ENCODE results near the gene USHBP1.

The USHBP1 gene, protein sequence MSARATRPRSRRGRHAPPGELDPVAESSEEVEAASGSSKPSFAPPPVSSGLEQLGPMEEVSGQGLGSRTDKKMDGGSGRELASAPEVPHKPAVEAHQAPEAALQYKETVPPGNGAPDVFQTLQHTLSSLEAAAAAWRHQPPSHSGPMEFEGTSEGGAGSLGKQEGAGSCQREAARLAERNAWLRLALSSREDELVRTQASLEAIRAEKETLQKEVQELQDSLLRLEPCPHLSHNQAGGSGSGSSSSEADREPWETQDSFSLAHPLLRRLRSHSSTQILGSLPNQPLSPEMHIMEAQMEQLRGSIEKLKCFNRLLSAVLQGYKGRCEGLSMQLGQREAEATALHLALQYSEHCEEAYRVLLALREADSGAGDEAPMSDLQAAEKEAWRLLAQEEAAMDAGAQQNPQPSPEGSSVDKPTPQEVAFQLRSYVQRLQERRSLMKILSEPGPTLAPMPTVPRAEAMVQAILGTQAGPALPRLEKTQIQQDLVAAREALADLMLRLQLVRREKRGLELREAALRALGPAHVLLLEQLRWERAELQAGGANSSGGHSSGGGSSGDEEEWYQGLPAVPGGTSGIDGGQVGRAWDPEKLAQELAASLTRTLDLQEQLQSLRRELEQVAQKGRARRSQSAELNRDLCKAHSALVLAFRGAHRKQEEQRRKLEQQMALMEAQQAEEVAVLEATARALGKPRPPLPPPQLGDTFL

DNA sequence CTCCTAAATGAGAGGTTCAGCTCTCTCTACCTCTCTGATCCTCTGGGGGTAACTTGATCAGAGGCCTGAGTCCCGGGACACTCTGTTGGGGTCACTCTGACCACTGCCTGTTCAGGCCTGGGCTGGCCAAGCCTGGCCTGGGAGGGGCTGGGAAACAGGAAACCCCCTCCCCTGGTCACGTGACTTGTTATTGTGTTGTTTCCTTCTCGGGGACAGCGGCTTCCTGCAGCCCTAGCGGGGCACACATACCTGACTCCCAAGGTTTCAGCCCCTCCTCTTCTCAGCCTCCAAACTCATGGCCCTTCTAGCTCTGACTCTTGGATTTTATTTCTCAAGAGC is at the start of gene USHBP1:
USHBP1 (minus strand) TSS at position 105 of the 339 bp plus-strand sequence. CDS start 446 bp downstream, outside the sequence.
- no peak for FAIRE-seq

DNA sequence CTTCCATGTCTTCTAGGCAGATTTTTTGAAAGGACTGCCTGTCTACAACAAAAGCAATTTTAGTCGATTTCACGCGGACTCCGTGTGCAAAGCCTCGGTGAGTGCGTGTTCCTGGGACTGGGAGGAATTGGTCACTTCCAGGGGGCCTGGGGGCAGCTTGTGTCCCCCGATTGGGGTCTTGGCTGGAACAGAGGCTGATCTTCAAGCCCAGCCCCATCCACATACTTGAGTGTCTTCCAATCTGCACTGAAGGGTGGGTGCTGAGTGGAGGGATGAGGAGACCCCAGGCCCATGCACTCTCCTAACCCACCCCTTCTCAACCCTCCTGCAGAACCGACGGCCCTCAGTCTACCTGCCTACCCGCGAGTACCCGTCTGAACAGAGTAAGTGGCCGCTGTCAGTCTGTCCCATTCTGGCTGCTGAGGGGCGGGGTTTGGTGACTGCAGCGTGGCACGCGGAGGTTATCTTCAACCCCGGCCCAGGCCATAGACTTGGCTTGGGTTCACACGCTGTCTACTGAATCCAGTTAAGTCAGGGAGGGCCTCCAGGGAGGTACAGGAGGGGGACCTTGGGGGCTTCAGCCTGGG is 49.6 kb upstream of the USHBP1 start:
- no peak for FAIRE-seq

DNA sequence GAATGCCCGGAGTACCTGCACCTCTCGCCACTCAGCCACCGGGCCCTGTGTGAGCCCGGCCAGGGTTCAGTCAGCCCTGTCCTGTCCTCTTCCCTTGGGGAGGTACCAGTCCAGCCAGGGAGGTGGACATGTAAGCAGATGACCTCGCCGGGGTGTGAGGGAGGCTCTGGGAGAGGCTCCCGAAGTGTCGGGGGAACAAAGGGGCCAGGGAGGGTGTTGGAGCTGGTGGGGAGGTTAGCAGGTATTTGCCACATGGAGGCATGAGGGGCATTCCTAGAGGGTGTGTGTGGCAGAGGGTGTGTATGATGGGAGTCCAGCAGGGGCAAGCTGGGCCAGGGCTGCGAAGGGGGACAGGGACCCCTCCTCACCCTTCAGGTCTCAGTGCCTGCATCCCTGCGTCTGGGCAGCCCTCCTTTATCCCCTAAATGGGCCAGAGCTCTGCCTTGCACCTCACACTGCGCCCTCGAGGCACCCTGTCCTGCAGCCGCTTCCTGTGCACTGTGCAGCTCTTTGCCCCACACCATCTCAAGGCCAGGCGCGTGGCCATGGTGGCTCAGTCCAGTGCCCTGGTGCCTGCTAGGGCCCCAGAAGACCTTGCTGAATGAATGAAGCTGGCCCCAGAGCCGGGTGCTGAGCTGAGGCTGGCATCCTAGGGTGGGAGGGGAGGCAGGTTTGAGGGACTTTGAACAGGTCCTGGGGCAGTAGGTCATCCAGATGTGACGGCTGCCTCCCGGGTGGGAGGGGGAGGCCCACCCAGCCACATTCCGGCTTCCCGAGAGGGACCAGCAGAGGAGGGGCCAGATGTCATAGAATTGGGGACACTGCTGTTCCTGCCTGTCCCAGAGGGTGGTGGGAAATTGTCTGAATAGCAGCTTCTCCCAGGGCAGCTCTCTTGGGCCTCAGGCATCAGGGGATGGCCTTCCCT is 47.9 kb upstream of the USHBP1 start:
- FAIRE-seq: no peak

DNA sequence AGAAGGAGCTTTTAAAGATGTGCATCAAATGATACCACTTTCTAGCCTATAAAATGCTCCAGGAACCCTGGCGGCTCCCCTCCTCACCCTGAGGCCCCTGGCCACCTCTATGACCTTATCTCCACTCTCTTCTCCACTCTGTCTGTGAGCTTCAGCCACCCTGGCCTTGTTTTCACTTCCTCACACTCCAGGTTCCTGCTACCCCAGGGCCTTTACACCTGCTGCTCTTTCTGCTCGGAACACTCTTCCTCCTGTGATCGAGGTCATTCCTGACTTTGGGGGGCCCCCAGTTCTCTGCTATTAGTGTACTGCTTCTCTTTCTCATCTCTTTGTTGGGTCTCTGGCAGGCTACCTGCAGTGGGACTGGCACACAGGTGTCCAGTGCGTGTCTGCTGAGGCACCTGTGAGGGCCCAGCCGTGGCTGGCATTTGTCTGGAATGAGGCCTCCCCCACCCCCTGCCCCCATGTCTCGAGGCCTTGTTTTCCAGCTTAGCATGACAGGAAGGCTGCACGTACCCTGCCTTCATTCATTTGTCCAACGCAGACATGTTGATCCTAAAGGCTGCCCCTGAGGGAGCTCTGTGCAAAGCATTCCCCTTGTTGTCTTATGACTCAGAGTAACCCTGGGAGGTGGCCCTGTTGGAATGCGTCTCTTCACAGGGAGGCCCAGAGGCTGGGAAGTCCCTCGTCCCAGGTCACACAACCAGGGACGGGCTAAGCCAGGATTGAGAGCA is 47.1 kb upstream of the USHBP1 start:
- no peak for FAIRE-seq

DNA sequence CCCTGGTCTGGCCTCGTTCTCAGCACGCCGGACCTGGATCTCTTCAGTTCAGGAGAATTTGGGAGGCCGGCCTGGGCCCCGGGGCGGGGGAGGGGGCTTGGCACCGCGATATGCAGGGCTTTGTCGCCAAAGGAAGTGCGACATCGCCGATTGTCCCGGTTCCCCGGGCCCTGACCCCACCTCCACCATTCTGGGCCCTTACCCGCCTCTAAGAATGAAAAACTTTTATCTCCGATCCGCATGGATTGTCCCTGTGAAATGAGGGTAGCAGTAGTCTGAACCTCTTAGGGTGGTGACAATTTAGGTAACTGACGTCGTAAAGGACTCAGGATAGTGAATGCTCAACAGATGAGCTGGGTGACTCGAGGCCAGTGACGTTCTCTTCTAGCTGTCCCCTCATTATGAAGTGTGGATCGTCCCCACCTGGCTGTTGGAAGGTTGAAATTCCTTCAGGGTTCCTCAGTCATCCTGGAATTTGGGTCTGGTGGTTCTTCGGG is 45.5 kb upstream of the USHBP1 start:
- no peak for FAIRE-seq

DNA sequence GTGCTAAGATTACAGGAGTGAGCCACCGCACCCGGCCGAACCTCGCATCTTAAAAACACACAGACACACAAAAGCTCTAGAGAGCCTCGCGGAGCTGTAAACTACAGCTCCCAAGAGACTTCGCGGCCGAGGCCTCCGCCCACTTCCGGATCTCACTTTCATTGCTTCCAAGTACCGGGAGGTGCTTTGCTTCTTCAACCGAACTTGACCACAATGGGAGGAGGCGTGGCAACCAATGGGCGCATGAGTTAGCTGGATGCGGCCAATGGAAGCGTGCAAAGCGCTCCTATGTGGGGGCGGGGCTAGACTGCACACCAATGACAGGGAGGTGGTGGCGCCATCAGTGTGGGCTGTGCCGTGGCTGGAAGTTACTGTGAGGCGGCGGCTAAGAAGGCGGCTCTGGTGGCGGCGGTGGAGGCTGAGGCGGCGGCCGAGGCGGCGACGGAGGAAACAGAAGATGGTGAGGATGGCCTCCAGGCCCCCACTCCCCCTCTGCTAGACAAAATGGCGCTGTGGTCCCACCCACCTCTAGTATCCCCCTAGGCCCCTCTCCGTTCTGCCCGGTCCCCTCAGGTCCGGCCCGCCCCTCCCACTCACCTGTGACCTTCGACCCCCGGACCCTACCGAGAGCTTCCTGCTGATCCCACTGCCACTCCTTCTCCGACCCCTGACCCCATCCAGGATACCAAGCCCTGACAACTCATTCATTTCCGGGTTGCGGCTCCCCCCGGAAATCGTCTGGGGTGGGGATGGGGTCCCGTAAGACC is 44.8 kb upstream of the USHBP1 start, which contains the start of gene DDA1:
DDA1 (plus strand) TSS at position 366 of the 767 bp plus-strand sequence; CDS start at position 458, 92 bp downstream.
- peak; percentile 99 for FAIRE-seq

DNA sequence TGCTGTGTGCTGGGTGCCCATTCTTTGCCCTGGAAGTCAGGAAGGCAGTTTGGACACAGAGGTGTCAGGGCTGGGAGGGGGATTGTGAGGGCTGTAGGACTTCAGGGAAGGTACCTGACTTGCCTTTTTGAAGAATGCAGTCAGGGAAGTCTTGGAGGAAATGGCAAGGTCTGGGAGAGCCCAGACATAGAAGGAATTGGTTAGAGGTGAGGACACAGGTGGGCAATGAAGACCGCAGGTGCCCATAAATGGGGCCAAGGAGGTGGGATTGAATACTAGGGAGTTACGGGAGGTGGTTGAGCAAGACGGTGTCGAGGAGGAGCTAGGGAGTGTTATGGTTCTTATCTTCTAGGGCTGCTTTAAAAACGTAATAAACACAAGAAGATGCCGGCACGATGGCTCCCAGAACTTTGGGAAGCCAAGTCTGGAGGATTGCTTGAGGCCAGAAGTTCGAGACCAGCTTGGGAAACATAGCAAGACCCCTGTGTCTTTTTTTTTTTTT is 43.4 kb upstream of the USHBP1 start:
- FAIRE-seq: no peak

DNA sequence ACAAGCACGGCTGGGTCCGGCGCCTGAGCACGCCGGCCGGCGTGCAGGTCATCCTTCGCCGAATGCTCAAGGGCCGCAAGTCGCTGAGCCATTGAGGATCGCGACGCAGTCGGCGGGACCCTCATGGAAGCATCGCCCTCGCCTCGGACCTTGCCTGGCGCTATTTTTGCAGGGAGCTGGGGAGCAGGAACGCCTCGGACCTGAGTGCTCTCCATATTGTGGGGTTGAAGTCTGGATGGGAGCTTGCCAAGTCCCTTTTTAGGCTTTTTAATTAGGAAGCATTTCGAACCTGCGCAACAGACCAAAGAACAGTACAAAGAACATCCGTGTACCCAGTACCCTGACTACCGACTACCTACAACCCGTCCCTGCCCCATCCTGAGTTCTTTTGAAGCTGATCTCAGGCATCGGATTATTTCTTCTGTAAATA is 41.8 kb upstream of the USHBP1 start:
- no peak for FAIRE-seq

DNA sequence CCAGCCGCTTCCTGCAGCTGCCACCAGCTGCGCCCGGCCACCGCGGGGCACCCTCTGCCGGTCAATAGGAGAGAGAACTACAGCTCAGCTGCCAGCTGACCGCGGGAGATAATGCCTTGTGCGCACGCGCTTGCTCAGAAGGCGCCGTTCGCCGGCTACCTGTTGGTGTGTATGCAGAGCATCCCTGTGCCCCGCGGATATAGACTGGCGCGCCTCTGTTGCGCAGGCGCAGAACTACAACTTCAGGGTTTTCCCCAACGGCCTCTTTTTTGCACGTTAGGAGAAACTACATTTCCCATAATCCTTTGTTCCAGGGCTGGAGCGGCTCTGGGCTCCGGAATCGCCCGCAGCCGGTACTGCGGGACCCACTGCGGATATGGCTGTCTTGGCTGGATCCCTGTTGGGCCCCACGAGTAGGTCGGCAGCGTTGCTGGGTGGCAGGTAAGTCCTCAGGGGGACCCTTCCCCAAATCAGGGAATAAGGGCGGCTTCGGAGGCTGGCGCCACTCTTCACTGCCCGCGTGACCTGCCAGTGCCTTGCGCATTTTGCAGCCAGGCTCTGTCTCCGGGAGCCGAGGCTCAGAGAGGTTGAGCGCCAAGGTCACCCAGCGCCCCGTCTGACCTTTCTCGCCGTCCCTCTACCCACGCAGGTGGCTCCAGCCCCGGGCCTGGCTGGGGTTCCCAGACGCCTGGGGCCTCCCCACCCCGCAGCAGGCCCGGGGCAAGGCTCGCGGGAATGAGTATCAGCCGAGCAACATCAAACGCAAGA is 41.2 kb upstream of the USHBP1 start, which contains the start of gene MRPL34:
MRPL34 (plus strand) TSS at position 356 of the 768 bp plus-strand sequence; CDS start at position 377, 21 bp downstream.
- FAIRE-seq: peak; percentile 62

DNA sequence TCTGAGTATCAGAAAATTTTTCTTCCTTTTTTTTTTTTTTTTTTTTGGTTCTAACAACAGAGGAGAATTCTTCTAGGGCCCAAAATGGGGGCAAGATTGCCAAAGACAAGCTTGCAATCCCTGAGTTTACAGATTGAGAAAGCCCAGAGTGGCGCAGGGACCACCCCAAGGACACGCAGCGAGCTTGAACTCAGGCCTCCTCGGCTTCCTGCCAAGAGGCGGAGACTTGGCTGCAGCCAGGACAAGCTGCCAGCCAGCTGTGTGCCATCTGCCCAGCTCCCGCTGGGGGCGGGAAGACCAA is 40.6 kb upstream of the USHBP1 start:
- no peak for FAIRE-seq

DNA sequence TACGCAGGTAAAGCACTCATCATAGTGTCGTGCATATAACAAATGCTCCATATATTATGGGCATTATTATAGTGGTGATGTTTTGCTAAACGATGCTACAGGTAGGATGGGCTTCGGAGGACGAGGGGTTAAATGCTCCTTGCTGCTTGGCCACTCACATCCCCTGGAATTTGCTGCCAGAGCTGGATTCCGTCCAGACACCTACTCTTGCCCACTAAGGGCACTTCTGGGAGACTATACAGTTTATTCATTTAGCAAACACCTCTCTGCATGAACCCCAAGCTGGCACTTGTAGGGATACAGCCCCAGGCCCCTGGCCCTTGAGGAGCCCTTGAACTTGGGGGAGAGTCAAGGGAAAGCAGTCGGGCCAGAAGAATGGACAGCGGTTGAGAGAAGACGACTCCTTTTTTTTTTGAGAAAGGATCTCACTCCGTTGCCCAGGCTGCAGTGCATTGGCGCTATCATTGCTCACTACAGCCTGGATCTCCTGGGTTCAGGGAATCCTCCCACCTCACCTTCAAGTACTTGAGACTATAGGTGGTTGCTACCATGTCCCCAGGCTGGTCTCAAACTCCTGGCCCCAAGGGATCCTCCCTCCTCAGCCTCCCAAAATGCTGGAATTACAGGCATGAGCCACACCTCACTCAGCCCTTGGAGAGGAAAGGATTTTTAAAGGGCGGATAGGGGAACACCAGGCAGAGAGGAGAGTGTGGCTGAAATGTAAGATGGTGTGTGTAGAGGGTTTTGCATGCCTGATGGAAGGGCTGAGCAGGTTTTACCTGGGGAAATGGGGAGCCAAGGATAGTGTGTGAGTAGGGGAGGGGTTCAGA is 40.1 kb upstream of the USHBP1 start:
- FAIRE-seq: no peak

DNA sequence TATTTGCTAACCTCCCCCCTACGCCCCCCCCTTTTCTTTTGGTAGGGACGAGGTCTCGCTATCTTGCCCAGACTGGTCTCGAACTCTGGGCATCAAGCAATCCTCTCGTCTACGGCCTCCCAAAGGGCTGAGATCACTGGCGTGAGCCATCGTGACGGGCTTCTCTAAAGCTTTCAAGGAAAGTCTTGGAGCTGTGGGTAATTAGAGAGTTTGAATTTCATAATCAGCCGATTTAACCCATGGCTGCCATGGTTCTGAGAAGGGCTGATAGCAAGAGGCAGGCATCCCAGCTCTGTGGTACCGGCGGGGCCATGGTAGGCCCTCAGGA is 39.4 kb upstream of the USHBP1 start:
- no peak for FAIRE-seq

DNA sequence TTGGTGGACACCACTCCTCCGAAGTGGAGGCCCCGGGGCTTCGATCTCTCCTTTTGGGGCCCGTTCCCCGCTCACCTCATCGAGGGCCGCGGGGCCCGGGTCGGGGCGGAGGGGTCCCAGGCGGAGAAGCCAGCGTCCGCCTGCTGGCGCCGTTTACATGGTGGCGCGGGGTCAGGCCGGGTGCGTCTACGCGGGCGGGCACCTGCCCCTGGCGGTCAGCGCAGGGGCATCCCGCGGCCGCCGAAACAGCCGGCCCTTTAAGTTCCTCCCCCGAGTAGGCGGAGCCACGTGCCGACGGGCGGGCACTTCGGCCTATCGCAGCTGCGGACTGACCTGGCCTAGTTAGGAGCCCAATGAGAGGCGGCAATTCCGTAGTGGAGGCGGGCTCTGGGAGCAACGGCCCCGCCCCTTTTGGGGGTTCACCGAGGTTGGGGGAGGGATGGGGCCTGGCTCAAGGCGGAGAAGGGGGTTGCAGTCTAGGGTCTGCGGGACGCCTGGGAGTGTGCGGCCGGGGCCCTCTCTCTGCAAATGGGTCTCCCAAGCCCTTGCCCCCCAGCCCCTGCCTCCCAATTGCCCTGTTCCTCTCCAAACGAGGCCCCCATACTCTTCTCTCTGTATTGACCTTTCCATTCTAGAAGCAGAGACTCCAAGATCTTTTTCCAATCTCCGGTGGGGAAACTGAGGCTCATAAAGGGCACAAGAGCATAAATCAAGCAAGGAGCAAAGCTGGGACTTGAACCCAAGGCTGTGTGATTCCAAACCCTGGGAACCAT is 38.8 kb upstream of the USHBP1 start, which contains the start of gene ABHD8:
ABHD8 (minus strand) TSS at position 259 of the 773 bp plus-strand sequence. CDS start 1,809 bp downstream, outside the sequence.
- no peak for FAIRE-seq

DNA sequence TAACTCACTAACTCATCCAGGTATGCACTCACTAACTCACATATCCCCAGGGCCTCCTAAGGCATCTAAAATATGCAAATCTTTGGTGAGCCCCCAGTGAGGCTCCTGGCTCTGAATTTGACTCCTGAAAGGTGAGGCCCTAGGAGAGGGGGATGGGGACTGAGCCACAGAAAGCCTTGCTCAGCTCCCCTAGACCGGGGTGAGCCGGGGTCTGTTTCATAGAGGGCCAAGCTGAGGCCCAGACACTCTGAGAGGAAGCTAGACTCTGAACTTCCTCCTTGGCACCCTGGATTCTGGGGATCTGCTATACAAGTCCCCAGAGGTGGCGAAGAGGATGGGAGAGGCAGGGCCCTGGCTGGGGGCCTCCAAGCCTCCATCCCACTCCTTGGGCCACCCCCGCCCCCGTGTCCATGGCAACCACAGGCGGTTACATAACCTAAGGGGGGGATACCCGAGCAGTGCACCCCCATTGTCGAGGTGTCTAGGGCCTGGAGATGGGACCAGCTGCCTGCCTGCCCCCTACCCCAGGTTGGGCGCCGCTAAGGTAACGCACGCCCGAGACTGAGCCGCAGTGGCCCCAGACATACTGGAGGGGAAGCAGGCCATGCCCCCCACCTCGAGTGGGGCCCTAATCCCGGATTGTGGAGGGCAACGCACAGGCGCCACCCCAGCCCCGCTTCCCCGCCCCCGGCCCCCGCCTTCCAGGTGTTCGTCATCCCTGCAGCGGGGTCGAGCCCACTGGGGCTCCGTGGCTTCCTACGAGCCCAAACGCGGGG is 38.0 kb upstream of the USHBP1 start:
- no peak for FAIRE-seq

DNA sequence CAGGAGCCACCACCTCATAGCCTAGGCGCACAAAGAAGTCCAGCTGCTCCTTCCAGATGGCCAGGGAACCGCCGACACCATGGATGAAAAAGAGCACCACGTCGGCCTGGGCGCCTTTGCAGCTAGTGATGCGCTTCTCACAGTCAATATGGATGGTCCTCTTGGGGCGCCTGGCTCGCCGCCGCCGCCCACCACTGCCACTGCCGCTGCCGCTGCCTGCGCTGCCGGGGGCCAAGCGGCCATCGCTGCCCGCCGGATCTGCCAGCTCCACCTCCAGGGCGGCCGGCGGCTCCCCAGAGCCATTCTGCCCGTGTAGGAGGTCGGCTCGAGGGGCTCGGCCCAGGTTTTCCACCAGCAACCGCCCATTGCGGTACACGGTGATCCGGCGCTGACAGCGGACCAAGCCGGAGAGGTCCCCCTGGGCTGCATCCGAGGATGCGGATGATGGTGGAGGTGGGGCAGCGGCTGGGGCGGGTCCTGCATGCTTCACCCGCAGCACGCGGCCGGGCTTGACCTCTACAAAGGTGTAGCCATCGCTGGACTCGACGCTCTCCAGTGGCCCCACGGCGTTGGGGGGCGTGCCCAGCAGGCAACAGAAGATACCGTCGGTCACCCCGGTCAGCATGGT is 36.6 kb upstream of the USHBP1 start:
- FAIRE-seq: no peak

DNA sequence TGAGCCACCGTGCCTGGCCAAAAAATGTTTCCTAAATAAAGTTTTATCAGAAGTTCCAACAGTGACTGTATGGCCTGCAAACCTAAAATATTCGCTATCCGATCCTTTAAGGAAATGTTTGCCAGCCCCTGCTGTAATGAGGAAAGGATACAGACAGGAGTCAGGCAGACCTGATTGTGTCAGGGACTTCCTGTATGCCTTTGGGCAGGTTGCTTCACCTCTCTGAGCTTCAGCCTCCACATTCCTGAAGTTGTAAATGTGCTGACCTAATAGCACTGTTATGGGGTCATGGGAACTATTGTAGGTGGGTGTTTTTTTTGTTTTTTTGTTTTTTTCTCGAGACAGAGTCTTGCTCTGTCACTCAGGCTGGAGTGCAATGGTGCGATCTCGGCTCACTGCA is 32.4 kb upstream of the USHBP1 start:
- FAIRE-seq: no peak

DNA sequence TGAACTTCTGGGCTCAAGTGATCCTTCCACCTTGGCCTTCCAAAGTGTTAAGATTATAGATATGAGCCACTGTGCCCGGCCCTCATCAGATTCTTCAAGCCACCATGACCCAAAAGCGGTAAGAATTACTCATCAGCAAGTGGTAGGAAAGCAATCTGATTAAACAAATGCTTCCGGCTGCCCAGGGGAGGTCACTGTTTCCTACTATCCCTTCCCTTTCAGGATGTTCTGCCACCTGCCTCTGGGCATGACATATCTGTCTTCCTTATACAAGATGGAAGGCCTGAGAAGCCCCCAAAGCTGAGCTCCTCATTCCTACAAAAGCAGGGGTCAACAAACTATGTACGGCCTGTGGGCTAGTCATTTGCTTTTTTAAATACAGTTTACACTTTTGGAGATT is 31.7 kb upstream of the USHBP1 start:
- FAIRE-seq: no peak
